WI38 (cell line): ENCODE data around the gene TTC28.

ENCODE experiments used
- H3K4me3 ChIP-seq: 2 replicates; pipeline ENCODE4 v1.5.1; 2011; ENCODE audit warnings: low read depth, mild to moderate bottlenecking, control low read depth, low read length
- TF ChIP-seq, protein P1 (sequence below): IDR thresholded peaks from 2 replicates; pipeline ENCODE4 v1.5.1; 2012; ENCODE audit warnings: low read depth, mild to moderate bottlenecking, control low read depth, low read length

TTC28 gene

DNA sequence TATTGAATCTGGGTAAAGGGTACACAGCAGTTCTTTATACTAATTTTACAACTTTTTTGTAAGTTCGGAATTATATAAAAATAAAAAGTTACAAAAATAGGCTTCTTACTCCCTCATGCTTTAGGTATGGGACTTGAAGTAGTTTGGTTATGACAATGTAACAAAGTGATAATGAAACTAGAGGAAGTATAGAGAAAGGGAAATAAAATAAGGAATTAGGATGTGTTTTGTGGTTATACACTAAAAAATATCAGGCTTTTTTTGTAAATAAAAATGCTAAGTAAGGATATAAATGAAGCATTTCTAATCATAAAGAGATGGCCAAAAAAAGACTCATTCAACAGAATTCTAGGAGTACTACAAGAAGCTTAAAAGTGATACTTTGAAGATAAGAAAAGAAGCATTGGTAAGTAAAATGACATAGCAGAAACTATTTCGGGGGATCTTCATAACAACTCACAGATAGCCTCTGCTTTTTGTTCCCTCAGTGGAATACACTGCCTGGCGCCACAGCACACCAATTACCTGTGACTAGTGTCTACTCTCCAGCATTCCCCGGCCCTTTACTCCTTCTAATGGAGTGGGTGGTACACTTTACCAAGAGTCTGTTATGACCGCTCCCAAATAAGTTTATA lies 437.9 kb downstream of the TTC28 start:
- TF ChIP-seq, protein P1, sequence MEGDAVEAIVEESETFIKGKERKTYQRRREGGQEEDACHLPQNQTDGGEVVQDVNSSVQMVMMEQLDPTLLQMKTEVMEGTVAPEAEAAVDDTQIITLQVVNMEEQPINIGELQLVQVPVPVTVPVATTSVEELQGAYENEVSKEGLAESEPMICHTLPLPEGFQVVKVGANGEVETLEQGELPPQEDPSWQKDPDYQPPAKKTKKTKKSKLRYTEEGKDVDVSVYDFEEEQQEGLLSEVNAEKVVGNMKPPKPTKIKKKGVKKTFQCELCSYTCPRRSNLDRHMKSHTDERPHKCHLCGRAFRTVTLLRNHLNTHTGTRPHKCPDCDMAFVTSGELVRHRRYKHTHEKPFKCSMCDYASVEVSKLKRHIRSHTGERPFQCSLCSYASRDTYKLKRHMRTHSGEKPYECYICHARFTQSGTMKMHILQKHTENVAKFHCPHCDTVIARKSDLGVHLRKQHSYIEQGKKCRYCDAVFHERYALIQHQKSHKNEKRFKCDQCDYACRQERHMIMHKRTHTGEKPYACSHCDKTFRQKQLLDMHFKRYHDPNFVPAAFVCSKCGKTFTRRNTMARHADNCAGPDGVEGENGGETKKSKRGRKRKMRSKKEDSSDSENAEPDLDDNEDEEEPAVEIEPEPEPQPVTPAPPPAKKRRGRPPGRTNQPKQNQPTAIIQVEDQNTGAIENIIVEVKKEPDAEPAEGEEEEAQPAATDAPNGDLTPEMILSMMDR: no peak

DNA sequence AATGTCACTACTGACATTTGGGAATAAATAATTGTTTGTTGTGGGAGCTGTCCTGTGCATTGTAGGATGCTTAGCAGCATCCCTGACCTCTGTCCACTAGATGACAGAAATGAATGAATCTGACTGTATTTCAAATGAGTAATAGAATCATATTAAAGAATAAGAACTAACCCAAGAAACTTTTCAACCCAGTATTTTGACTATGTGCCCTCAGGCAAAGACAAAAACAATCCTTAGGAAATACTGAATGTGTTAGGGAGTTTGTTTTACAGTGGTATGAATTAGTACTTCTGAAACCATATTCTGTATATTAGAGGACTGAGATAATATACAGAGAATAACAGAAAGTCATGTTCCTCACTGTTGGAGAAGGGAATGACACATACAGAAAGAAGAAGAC lies 439.7 kb downstream of the TTC28 start:
- TF ChIP-seq, protein P1: no peak
- H3K4me3 ChIP-seq: no peak overlapping the region

More for the DNA sequence above, 437.9 kb downstream of the TTC28 start:
- H3K4me3 ChIP-seq: no peak overlapping the region

DNA sequence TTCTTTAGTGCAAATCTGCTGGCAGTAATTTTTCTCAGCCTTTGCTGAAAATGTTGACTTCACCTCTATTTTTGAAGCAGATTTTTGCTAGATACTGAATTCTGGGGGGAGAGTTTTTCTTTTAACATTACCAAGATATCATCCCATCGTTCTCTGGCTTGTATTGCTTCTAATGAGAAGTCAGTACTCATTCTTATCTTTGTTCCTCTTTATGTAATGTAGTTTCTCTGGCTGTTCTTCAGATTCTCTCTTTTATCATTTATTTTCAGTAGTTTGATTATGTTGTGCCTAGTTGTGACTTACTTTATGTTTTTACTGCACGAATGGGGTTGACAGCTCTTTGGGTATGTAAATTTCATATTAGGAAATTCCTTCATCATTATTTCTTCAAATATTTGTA lies 441.9 kb downstream of the TTC28 start:
- TF ChIP-seq, protein P1: no peak
- no peak overlapping the region for H3K4me3 ChIP-seq

DNA sequence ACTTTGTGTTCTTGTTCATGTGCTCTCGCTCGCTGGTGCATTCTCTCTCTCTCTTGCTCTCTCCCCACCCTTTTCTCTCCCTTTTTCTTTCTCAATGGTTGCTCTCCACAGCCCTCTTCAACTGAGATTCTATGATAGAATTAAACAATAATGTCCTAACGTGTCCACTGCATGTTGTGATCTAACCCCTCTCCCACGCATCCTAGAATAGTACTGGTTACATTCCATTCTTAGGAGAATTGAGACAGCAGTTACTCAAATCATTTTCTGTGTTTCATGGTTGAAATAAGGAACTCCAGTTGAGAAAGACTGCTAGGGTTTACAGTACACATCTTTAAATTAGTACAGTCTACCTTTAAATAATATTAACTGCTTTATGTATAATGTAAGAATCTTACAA lies 442.5 kb downstream of the TTC28 start:
- TF ChIP-seq, protein P1: no peak
- no peak overlapping the region for H3K4me3 ChIP-seq

DNA sequence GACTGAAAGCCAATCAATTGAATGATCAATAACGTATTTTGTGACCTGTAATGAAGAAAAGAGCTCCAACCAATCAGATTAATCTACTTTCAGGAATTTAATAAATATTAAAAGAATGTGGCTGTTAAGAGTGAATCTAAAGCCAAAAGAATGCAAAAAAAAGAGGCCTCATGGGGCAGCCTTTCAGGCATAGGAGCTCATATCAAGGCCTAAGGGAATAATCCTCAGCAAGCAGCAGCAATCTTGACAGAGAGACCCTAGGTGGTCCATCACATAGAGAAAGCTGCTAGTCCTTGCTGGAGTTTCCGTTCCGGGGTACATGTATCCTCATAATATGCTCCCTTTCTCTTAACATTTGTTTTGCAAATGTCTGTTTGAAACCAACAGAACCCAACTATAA lies 447.4 kb downstream of the TTC28 start:
- H3K4me3 ChIP-seq: no peak overlapping the region
- TF ChIP-seq, protein P1: no peak

DNA sequence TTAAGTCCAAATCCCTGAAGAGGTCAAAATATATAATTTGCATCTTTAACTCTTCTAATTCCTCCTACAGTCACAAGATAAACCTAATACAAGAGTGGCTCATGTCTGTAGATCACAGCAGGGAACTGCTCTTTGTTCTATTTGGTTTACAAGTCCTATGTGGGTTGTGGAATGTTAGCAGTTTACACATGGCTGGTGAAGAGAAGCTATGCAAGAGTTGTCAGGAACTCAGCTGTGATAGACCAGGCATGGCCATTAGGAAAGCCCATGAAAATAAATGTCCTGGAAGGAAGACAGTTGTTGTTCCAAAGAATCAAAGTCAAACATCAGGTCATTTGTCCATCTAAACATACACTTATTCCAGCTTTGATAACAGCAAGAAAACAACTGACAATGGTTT lies 448.2 kb downstream of the TTC28 start:
- TF ChIP-seq, protein P1: no peak
- H3K4me3 ChIP-seq: no peak overlapping the region

DNA sequence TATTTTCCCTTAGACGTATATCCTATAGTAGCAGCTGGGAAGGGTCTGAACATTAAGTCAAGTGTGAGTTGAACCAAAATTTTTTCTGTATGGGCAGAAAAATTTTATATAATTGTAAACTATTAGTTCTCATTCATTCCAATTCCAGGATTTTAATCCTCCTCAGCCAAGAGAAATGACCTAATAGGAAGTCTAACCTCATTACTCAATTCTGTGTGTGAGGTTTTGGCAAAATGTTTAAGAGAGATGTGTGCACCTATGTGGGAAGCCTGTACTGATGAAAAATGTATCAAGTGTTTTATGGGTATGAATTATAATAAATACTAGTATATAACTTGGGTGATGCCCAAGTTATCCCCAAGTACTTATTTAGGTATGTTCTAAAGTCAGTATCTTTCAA lies 449.0 kb downstream of the TTC28 start:
- H3K4me3 ChIP-seq: no peak overlapping the region
- TF ChIP-seq, protein P1: no peak
